ENCODE results near the gene AATF.

The AATF gene

DNA sequence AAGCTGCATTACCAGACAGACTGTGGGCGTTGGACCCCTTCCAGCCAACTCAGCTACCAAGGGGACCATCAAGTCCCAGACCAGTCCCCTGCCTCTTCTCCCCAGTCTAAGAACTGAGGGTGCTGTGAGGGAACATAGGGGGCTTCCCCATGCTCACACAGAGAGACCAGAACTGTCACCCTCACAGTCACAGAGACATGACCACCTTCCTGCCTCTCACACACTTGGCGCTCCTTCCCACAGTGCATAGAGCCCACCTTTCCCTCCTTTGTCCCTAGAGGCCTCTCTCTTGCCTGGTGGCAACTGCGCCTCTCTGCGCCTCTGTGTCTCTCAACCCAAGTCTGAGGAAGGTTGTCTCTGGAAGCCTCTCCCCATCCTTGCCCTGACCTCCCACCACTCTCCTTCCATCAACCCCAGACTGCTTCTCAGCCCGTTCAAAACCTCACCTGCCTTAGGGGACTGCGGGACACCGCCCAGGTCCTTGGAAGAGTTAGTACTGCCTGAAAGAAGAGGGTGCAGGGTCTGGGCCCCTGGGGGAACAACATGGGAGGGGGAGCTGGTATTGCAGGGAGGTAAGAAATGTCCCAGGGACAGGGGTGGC is 17.6 kb upstream of the AATF start:
- DNase-seq, result peak; percentile 31

DNA sequence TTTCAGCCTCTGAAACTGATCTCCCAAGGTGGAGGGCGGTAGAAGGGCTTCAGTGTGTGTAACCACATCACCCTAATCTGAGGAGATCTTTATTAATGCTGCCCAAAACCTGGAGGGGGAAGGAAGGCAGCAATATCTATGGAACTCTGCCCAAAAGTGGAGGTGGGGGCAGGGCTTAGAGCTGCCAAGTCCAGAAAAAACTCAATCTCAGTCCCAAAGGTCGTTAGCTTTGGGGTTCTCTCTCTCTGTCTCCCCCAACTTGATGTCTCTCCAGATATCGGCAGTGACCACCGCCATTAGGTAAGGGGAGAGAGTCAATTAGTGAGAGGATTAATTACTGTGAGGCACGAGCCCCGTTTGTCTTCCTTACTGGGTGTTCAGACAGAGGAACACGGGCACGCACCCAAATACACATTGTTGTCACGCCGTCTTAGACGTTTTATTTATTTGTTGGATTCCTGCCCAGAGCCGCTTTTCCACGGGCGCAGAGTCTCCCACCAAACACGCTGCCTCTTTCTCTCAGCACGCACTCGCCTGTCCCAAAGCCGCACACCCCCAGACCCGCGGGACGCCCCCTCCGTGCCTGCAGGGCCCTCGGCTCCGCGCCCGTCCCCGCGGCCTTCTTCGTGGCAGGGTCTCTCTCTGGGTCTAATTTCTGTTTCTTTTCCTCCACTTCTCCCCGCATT is 16.9 kb upstream of the AATF start:
- DNase-seq, result peak; percentile 58

DNA sequence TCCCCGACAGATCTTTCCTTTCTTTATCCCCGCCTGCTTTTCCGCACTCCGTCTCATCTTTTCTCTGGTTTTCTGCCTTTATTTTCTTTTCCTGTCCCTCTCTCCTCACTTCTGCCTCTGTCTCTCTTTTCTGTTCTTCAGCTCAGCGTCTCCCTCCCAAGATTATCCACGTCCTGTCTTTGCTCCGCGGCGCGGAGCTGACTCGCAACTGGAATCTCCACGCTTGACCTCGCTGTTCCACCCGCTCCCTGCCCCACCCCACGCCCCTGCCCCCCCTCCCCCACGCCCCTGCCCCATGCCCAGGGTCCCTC is 16.4 kb upstream of the AATF start:
- no peak for DNase-seq

DNA sequence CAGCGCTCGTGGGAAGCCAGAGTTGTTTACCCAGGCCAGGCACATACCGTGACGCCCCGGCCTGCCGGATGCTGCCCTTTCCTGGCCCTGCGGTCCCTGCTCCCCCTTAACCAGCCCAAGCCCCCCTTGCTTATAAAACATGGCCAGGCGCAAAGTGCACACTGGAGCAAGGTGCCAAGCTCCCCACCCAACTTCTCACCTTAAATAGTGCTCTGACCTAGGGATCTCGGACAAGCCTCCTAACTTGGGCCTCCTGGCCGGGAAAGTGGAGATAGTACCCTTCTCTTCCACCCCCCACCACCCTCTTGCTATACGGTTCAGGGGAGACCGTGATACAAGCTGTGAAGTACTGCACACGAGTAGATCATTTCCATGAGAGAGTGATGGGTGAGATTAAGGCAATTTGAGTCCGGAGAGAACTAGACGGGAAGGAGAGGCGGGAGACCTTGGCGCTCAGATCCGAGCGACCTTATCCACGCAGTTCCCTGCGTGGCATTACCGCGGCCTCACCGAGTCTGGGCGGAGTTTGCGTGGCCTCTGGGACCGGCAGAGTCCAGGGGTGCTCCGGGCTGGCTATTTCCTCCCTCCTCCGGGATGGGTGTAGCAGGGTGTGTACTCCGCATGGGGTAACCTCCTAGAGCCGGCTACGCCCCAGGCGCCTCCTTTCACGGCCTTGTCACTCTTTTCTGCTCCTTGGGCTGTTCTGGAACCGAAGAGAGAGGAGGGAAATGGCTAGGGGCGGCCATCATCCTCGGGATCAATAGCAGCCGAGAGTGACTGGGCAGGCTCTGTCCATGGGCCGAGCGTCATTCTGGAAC is 15.9 kb upstream of the AATF start:
- peak; percentile 55 for DNase-seq

DNA sequence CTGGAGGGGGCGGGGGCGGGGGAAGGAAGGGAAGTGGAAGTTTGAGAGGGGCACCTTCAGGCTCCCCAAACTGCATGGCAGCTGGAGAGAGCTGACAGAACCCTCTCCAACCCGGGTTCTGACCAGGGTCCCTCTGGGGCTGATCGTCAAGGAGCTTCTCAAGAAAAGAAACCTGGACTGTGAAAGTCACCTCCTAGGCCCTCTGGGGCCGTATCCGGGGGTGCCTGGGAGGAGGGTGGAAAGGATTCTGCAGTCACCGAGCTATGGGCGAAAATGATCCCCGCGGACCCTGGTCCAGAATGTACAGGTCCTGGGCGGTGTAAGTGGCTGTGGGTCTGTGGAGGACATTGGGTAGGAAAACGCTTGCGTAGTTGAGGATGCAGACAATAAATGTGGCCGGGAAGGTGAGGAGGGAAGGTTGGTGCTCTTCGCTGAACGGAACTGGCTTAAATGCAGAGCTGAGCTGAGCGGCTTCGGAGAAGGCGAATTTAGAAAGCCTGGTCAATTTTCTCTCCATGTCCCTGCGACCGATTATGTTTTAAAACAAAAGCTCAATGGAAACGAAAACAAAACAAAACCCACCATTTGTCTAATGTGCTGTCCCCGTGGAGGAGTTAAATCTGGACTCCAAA is 15.1 kb upstream of the AATF start:
- DNase-seq, result peak; percentile 71

DNA sequence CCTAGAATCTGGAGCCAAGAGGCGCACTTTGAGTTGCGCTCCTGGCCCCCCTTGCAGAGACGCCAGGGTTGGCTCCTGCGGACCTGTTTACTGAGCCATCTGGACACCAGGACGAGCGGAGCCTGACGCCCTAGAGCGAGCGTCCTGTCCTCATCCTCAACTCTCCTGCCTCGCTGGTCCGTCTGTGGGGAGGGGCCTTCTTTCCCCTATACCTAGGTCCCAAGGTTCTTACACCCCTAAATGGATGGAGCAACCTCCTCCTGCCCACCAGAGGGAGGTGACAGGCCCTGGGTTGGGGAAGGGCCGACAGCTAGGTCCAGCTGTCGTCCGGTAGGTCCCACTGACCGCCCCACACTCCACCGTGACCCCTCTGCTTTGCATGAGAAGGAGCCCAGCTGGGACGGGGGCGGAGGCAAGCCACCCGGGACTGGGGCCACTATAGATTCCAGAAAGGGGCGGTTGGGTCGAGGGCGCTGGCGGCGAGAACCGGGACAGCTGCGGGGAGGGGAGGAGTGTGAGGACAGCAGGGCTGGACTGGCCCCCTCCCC is 14.5 kb upstream of the AATF start:
- peak; percentile 74 for DNase-seq

DNA sequence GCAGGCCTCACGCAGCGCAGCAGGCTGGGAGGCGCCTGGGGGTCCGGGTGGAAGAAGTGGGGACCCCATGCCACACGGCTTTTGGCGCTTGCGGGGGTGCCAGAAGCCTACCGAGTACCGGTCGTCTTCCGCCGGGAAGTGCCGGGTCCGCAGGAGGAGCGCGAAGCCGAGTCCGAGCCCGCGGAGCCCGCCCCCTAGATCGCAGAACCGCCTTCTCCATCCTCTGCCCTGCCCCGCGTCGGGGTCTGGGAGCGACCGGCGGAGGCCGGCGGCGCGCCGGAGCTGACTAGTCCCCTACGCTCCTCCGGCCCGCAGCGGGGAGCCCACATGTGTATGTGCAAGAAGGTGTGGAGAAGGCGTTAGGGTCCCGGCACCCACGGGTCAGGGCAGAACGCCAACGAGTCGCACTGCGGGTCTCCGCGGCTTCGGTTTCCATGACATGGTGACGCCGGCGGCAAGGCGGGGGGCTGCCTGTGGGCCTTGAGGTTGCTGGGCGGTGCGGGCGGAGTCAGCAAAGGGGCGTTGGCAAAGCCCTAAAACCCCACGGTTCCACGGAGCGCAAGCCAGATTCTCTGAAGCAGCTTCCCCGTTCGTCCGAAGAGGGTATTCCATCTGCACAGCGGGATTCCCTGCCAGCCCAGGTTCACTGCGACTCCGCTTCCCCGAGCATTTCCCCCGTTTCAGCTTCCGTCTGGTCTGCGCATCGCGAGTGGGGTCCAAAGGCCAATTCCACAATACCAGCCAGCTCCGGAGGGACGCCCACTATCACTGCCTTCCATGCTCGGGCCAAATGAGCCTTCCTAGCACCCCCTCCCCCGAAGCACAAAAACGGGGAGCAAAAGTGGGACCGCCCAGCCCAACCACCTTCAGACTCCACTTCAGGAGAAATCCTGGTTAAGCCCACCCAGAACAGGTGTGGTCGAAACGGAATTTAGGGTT is 13.8 kb upstream of the AATF start:
- peak; percentile 86 for DNase-seq

DNA sequence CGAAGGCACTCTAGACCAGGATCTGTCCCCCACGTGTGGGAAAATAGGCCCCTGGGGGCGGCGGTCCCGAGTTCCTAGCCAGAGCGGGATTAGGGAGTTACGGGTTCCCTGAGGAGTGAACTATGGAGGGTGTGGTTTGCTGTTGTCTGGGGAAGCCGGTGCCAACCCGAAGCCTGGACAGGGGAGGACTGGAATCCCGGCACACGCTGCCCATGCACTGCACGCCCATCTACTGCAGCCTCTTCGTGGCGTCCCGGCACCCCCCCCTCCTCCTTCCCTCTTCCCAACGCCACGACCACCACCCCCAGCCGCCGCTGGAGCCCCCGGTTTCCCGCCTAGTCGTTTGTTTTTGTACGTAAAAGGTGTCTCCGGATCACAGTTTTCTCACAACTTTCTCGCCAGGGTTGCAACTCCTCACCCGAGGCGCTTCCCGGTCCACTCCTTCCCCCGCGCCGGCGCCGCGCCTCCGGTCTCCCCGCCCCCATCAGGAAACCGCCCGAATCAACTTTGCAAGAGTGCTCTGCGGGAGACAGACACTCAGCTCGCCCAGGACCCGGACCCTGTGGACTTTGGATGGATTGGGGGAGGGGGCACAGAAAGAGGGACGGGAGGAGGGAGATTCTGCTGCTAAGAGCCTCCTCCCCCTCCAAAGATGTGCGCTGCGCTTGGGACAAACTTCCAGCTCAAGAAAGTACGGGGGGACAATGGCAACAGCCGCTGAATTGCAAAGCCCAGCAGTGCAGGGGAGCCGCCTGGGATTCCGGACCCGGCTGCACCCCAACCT is 12.9 kb upstream of the AATF start:
- peak; percentile 56 for DNase-seq

DNA sequence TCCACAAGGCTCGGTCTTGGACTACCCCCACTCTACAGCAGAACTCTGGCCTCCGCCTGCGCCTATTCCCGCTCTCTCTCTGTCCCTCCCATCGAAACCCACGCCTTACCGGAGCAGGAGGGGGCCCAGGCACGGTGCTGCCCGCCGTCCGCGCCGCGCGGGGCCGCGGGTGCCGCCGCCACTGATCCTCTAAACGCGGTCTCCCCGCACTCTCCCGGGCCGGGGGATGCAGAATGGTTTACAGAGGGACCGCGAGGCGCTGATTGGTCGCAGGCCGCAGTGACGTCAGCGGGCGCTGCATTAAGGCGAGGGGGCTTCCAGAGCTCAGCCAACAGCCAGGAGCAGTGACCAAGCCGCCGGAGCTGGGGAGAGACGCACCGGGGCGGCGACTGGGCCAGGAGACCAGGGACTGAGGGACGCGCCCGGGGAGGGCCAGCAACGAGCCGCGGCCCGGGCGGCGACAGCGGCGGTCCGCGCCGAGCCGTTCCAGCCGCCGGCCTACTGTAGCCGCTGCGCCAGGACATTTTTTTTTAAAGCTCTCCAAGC is 12.2 kb upstream of the AATF start:
- peak; percentile 90 for DNase-seq

DNA sequence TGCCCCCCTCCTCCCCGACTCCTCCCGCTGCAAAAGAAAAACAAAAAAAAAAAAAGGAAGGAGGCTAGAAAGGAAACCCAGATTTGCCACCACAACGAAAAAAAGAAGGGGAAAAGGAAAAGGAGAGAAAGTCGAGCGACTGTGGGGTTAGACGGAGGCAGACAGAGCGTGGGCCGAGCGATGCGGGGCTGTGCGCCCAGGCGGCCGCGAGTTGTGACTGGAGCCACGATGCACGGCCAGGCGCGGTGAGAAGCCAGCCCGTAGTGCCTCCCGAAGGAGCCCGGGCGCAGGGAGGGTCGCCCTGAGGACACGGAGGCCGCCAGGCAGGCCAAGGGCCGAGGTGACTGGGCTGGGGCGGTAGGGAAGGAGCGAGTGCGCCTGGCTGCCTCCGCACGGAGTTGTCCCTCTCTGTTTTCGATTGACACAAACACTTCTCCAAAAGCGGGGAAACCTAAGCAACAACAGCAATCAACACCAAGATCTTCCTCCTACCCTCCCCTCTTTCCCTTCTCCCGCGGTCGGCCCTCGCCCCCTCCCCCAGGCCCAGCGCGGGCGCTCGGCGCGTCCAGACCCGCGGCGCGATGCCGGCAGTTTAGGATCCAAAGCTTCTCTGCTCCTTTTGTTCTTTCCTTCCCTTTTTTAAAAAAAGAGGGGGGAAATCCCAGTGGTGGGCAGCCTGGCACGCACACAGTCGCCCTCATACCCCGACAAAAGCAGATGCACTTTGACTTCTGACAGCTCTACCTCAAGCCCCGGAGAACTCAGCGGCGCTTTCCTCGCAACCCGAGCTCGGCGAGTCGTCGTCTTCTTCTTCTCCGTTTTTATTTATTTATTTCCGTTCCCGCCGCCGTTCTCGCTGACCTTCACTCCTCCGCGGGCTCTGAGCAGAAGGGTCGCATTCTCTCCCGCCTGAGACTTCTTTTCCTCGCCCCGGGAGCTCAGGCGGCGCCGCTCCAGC is 11.5 kb upstream of the AATF start, which contains the start of gene LHX1:
Gene LHX1 (plus strand): TSS at position 475 of the 958 bp plus-strand sequence. CDS start 723 bp downstream, outside the sequence.
- DNase-seq, result peak; percentile 71

DNA sequence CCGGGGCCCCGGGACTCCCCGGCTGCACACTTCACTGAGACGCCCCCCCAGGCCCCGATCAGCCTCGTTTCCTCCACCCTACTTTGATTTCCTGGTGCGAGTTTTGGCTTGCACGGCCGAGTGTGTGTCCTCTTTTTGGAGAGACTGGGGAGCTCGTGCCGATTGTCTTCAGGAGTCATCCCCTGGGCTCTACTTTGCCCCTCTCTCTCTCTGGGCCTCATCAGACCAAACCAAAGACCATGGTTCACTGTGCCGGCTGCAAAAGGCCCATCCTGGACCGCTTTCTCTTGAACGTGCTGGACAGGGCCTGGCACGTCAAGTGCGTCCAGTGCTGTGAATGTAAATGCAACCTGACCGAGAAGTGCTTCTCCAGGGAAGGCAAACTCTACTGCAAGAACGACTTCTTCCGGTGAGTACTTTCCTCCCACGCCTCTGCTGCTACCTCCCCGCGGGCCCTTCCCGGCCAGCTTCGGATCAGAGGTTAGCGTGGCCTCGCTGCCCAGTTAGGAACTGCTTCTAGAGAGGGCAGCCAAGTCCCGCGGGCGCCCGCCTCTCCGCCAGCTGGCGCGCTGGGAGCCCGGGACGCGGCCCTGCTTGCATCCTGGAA is 10.7 kb upstream of the AATF start:
- no peak for DNase-seq

DNA sequence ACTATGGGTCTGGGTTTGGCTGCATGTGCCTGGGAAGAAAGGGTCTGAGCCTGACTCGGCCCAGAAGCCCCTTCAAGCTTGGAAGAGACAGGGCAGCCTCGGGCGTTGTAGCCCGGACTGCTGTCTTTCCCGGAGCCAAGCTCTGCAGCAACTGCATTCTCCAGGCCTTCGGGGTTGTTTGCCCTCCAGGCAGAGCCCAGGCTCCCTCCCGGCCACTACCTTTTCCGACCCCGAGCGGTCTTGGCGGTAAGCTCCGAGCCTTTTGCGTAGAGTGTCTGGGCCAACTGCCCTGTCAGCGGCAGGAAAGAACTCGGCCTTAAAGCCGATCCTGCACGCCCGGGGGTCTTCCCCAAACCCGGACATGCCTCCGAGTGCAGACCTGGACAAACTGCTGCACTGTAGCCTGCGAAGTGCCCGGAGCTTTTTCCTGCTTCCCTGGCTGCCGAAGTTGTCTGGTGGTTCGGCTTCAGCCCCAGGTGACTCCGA is 10.1 kb upstream of the AATF start:
- peak; percentile 84 for DNase-seq

DNA sequence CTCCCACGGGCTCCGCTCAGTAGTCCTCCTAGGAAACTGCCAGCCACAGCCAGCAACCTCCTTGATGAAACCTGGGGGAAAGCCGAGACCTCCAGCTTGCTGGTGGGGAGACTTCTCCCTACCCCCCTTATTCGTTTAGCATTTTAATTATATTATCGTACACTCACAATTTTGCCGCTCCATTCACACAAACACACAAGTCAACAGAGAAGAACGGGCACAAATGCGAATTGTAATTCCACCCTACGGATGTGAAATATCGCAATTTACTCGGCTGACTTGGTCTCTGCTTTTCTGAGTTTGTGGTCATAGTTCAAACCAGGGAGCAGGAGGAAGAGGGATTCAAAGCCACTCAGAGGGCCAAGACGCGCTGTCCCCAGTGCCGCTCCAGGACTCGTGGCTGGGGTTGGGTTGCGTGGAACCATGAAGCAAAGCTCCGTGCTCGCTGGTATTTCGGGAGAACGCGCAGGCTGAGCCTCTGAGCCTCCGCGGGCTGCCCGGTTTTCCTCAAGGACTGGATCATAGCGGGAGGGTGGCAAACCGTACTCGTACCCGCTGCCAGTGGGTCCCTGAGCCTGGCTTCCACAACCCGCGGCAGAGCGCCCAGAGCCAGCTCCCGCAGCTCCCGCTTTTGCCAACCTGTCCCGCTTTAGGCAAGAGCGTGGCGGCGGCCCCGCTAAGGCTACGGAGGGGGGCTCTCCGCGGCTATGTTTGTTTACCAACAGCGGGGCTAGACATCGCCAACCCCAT is 9.5 kb upstream of the AATF start:
- DNase-seq, result peak; percentile 68

DNA sequence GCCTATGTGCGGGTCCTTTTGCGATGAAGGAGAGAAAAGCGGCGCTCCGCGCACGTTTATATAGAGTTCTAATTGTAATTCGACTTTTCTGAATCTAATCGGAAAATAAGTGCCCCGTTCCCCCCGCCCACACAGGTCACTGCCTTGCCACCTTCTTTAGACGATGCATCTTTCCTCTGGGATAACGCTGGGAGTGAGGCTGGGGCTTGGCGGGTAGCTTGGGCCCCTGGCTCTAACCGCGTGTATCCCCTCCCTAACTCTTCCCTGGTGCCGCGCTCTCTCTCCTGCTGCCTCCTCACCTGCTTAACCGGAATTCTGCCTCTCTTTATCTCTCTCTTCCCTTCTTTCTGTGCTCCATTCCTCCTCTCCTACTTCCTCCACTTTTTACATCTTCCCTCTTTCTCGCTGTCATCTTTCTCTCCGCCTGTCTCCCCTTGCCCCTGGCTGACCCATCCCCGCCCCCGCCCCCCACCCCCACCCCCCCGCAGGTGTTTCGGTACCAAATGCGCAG is 8.9 kb upstream of the AATF start:
- DNase-seq, result no peak

DNA sequence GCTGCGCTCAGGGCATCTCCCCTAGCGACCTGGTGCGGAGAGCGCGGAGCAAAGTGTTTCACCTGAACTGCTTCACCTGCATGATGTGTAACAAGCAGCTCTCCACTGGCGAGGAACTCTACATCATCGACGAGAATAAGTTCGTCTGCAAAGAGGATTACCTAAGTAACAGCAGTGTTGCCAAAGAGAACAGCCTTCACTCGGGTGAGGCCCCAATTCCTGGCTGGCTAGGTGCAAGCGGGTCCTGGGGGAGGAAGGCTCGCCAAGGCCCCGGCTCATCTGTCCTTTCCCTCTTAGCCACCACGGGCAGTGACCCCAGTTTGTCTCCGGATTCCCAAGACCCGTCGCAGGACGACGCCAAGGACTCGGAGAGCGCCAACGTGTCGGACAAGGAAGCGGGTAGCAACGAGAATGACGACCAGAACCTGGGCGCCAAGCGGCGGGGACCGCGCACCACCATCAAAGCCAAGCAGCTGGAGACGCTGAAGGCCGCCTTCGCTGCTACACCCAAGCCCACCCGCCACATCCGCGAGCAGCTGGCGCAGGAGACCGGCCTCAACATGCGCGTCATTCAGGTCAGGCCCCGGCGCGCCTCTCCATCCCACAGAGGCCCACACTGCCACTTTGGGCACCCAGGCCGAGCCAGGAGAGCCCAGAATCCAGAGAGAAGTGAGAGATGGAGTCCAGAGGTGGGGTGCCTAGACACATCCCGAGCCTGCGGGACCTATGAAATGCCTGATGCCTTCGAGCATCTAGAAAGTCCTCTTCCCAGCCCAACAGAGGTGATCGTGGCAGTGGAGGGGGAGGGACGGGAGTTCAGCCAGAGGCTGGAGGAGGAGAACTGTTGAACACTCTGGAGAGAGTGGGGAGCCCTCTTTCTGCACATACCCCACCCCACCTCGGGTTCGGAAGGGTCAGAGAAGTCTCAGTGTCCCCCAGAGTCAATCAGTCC is 8.2 kb upstream of the AATF start:
- DNase-seq, result peak; percentile 61

DNA sequence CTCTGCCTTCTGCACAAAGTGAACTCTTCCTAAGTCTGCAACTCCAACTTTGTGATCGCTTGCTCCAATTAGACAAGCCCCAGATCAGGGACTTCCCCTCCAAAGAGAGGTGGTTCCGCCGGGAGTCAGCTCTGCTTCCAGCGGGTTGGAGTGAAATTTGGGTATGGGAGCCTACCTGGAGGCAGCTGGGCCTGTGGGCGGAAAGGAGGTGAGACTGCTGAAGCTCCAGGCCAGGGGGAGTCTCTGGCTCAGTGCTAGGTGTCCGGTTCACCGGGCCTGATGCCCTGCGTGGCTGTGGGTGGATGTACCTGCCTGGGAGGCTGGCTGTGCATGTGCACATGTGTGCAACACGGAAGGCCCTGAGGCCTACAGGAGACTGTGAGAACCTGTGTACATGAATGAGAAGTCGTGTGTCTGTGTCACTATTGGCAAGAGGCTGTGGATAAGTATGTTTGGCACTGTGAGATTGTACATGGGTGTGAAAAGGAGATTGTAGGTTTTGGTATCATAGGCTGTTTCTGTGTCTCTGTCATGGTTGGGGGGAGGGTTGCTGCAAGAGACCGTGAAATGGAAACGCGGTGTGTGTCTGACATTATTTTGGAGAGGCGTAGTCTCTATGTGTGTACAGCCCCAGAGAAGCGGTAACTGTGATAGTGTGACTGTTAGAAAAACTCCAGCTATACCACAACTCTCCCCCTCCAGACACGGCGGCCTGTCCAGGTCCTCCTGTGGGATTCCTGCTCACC is 7.3 kb upstream of the AATF start:
- peak; percentile 42 for DNase-seq
